Transverse colon (tissue), 4 donors: ENCODE data around the gene PPP1R14C. TPM values are rescaled to one million over a fixed set of nuclear protein-coding genes. Genes with fewer than 3 reads are reported as not detected.

Experiments
- DNase-seq: peaks from one replicate; pipeline ENCODE4 v3.0.0-alpha.2; 2019
- H3K27ac ChIP-seq, 4 donors: fragments of 200-600 bp; sonication (generic); 2 replicates each; pipeline ENCODE4 v1.5.1; 2016 to 2018; ENCODE audit warnings: inconsistent platforms in 4 of 4
- H3K27me3 ChIP-seq: fragments of 200-600 bp; sonication (generic); 2 replicates; pipeline ENCODE4 v1.5.1; 2017; ENCODE audit warnings: inconsistent platforms
- H3K36me3 ChIP-seq, 4 donors: fragments of 200-600 bp; sonication (generic); 2 replicates each; pipeline ENCODE4 v1.5.1; 2017 to 2019; ENCODE audit warnings: inconsistent platforms in 4 of 4
- H3K4me1 ChIP-seq, 4 donors: fragments of 200-600 bp; sonication (generic); 2 replicates each; pipeline ENCODE4 v1.5.1; 2017 to 2020; ENCODE audit warnings: inconsistent platforms in 4 of 4
- H3K4me3 ChIP-seq, 4 donors: fragments of 200-600 bp; sonication (generic); 1 replicate in 1 of 4; 2 replicates in 3 of 4; pipeline versions ENCODE4 v1.5.1 to v1.6.1; 2017 to 2019; ENCODE audit warnings: inconsistent platforms in 4 of 4
- H3K9me3 ChIP-seq, 2 donors: fragments of 200-600 bp; sonication (generic); 2 replicates each; pipeline ENCODE4 v1.5.1; 2017 to 2019; ENCODE audit warnings: inconsistent platforms in 2 of 2
- CTCF ChIP-seq, 5 experiments: fragments of 200-600 bp in 3 of 5; fragments of 450-650 bp in 2 of 5; sonication (generic) in 3 of 5; IDR thresholded peaks; 1 replicate in 2 of 5; 2 replicates in 3 of 5; pipeline ENCODE4 v1.5.1; 2016 to 2017; ENCODE audit warnings: antibody characterized with exemption in 5 of 5, inconsistent platforms in 3 of 5, mild to moderate bottlenecking in 2 of 5, moderate library complexity in 1 of 5
- EP300 ChIP-seq: sonication (generic); formaldehyde crosslinking; IDR thresholded peaks from one replicate; pipeline ENCODE4 v1.6.1; 2017; ENCODE audit warnings: antibody characterized with exemption, low read depth
- POLR2A ChIP-seq: fragments of 450-650 bp; IDR thresholded peaks from one replicate; pipeline ENCODE4 v1.6.1; 2016; ENCODE audit warnings: antibody characterized with exemption, mild to moderate bottlenecking, moderate library complexity
- POLR2AphosphoS5 ChIP-seq, 3 donors: sonication (generic); formaldehyde crosslinking; IDR thresholded peaks; one replicate each; pipeline ENCODE4 v1.6.1; 2016; ENCODE audit warnings: antibody characterized with exemption in 3 of 3
- WGBS, 2 donors: methylation state at CpG; one replicate each; pipeline ENCODE4 v1.1.5; 2018; ENCODE audit warnings: low coverage in 1 of 2; 5-methylcytosine and 5-hydroxymethylcytosine counted together
- in situ Hi-C, 4 donors: fragments of 200-750 bp; cut with MboI; loops; one replicate each; pipeline versions ENCODE4 v1.15.0 to v1.15.1; 2017; ENCODE audit warnings: low sequenced_read_pairs in 3 of 4, low pct_ligation_motif_present in 1 of 4, low pct_unique_long_range_greater_than_20kb in 1 of 4
- intact Hi-C: fragments of 100-400 bp; cut with DNase I; formaldehyde crosslinking; loops from one replicate; pipeline ENCODE4 v1.15.1; 2023; ENCODE audit warnings: low total_unique reads
- total RNA-seq, 4 donors: library from RNA; depleted of rRNA; stranded (reverse); fragments of >200 nt; gene quantifications; one replicate each; pipeline ENCODE4 v1.1.0, GENCODE V29; 2016

Gene PPP1R14C
- total RNA-seq, 4 donors from 2014 or later = 1.2 to 64.5 (median 38.8) TPM

GRCh38 chr6:150290429-150290828 is 147.6 kb downstream of the PPP1R14C start:
- Histone ChIP-seq H3K27ac (no peak overlapping the region), H3K36me3 (no peaks in the 10 kb centered on the region), H3K27me3 (no peaks in the 10 kb centered on the region), H3K9me3 (no peaks in the 10 kb centered on the region), H3K4me1 (no peaks in the 10 kb centered on the region), H3K4me3 (no peak overlapping the region)
- intact Hi-C loops = no loop called here
- TF ChIP-seq POLR2A (no peak), CTCF (IDR thresholded peaks at IDR 0.05) (no peak), EP300 (no peak), POLR2AphosphoS5 (IDR thresholded peaks at IDR 0.05) (no peak)
- no peak for DNase-seq
- in situ Hi-C loops = no loop called here
- 80 to 82% methylated on average over 1 to 10 of the region's 10 CpGs for WGBS, 2 donors

GRCh38 chr6:150291968-150292710 is 149.3 kb downstream of the PPP1R14C start:
- DNase-seq = no peak
- TF ChIP-seq POLR2AphosphoS5 (IDR thresholded peaks at IDR 0.05) (no peak), POLR2A (no peak), CTCF (IDR thresholded peaks at IDR 0.05) (no peak), EP300 (no peak)
- Histone ChIP-seq H3K4me1 (no peaks in the 10 kb centered on the region), H3K9me3 (peaks cover 0 to 1% of the 10 kb centered on the region in 2 donors), H3K27ac (no peak overlapping the region), H3K36me3 (no peaks in the 10 kb centered on the region), H3K4me3 (no peak overlapping the region), H3K27me3 (no peaks in the 10 kb centered on the region)
- 82 to 88% methylated on average over 7 to 10 of the region's 10 CpGs for WGBS, 2 donors
- intact Hi-C loops (no loop called here), in situ Hi-C loops (no loop called here)

GRCh38 chr6:150293019-150293418 is 150.2 kb downstream of the PPP1R14C start:
- no peak for DNase-seq
- Histone ChIP-seq H3K4me3 (no peak overlapping the region), H3K4me1 (no peaks in the 10 kb centered on the region), H3K27ac (no peak overlapping the region), H3K9me3 (peaks cover 0 to 10% of the 10 kb centered on the region in 2 donors), H3K36me3 (no peaks in the 10 kb centered on the region), H3K27me3 (no peaks in the 10 kb centered on the region)
- intact Hi-C loops (no loop called here), in situ Hi-C loops (no loop called here)
- TF ChIP-seq CTCF (IDR thresholded peaks at IDR 0.05) (no peak), POLR2A (no peak), EP300 (no peak), POLR2AphosphoS5 (IDR thresholded peaks at IDR 0.05) (no peak)
- 96% methylated on average over 1 of the region's 1 CpG; no CpG with 5 or more reads in 1 of the 2 donors for WGBS, 2 donors

- Histone ChIP-seq H3K4me1 (no peaks in the 10 kb centered on the region), H3K27me3 (no peaks in the 10 kb centered on the region), H3K4me3 (no peak overlapping the region), H3K27ac (no peak overlapping the region), H3K9me3 (peaks cover 0 to 12% of the 10 kb centered on the region in 2 donors), H3K36me3 (no peaks in the 10 kb centered on the region)
- in situ Hi-C loops = no loop called here
- TF ChIP-seq POLR2A = no peak
- TF ChIP-seq POLR2AphosphoS5 (IDR thresholded peaks at IDR 0.05) = no peak
- TF ChIP-seq EP300 = no peak
- TF ChIP-seq CTCF (IDR thresholded peaks at IDR 0.05) = no peak
- WGBS, 2 donors = 61% methylated on average over 2 of the region's 2 CpGs; no CpG with 5 or more reads in 1 of the 2 donors
- intact Hi-C loops = no loop called here
- DNase-seq = no peak
These were observed 150.8 kb downstream of the PPP1R14C start for GRCh38 chr6:150293423-150294173.
